GM23338 (cell line): ENCODE results near the gene ABCB8. TPM values are rescaled to one million over a fixed set of nuclear protein-coding genes. Genes with fewer than 3 reads are reported as not detected.

Experiments
- ATAC-seq: fragments of 200-7000 bp; cut with Tn5 transposase; 3 replicates; pipeline ENCODE4 v1.9.1; 2020
- DNase-seq: peaks from one replicate; pipeline ENCODE4 v3.0.0-alpha.2; 2015; ENCODE audit warnings: low spot score
- H2AFZ ChIP-seq: fragments of 200-600 bp; sonication (generic); 2 replicates; pipeline ENCODE4 v1.8.0; 2016; ENCODE audit warnings: antibody characterized with exemption, mild to moderate bottlenecking, moderate library complexity
- H3F3A ChIP-seq: fragments of 200-600 bp; sonication (generic); replicated peaks from 2 replicates; pipeline ENCODE4 v1.8.0; 2017; ENCODE audit warnings: antibody characterized with exemption, mixed run types, low read depth
- H3K27ac ChIP-seq: fragments of 200-600 bp; sonication (generic); 2 replicates; pipeline ENCODE4 v1.6.1; 2016; ENCODE audit warnings: low read depth
- H3K27me3 ChIP-seq: fragments of 200-600 bp; sonication (generic); 2 replicates; pipeline ENCODE4 v1.8.0; 2016; ENCODE audit warnings: mild to moderate bottlenecking, mixed run types, moderate library complexity; ENCODE audit not compliant: insufficient read depth
- H3K36me3 ChIP-seq: fragments of 200-600 bp; sonication (generic); 2 replicates; pipeline ENCODE4 v1.8.0; 2016; ENCODE audit warnings: mild to moderate bottlenecking; ENCODE audit not compliant: insufficient read depth
- H3K4me1 ChIP-seq: fragments of 200-600 bp; sonication (generic); 2 replicates; pipeline ENCODE4 v1.8.0; 2016; ENCODE audit warnings: mild to moderate bottlenecking, moderate library complexity; ENCODE audit not compliant: insufficient read depth
- H3K4me2 ChIP-seq: fragments of 200-600 bp; sonication (generic); 2 replicates; pipeline ENCODE4 v1.7.1; 2017; ENCODE audit warnings: mixed run types
- H3K4me3 ChIP-seq: fragments of 200-600 bp; sonication (generic); 2 replicates; pipeline ENCODE4 v1.6.1; 2016; ENCODE audit warnings: mixed run types
- H3K79me2 ChIP-seq: fragments of 200-600 bp; sonication (generic); replicated peaks from 2 replicates; pipeline ENCODE4 v1.8.0; 2017; ENCODE audit warnings: mild to moderate bottlenecking; ENCODE audit not compliant: insufficient read depth
- H3K9me2 ChIP-seq: fragments of 200-600 bp; sonication (generic); 2 replicates; pipeline ENCODE4 v1.8.0; 2017; ENCODE audit not compliant: insufficient read depth
- H4K20me1 ChIP-seq: fragments of 200-600 bp; sonication (generic); replicated peaks from 2 replicates; pipeline ENCODE4 v1.8.0; 2017; ENCODE audit warnings: mild to moderate bottlenecking; ENCODE audit not compliant: insufficient read depth
- H3K27ac Mint-ChIP-seq: 2 replicates; pipeline ENCODE4 v1.8.0; 2020; ENCODE audit warnings: inconsistent platforms, mild to moderate bottlenecking, moderate library complexity, mixed read lengths
- H3K27me3 Mint-ChIP-seq: 3 replicates; pipeline ENCODE4 v1.8.0; 2022; ENCODE audit warnings: low read depth, mild to moderate bottlenecking, moderate library complexity, mixed read lengths, inconsistent platforms; ENCODE audit not compliant: insufficient read depth, poor library complexity
- H3K36me3 Mint-ChIP-seq: 3 replicates; pipeline ENCODE4 v1.8.0; 2021; ENCODE audit warnings: low read depth, mild to moderate bottlenecking, inconsistent platforms, moderate library complexity, mixed read lengths
- H3K4me1 Mint-ChIP-seq: 3 replicates; pipeline ENCODE4 v1.8.0; 2020; ENCODE audit warnings: mild to moderate bottlenecking, inconsistent platforms, mixed read lengths
- H3K4me3 Mint-ChIP-seq: 3 replicates; pipeline ENCODE4 v1.8.0; 2021; ENCODE audit warnings: moderate library complexity, mild to moderate bottlenecking, inconsistent platforms, mixed read lengths
- H3K9me3 Mint-ChIP-seq: 3 replicates; pipeline ENCODE4 v1.8.0; 2020; ENCODE audit warnings: moderate library complexity, mild to moderate bottlenecking, inconsistent platforms, mixed read lengths
- CREB1 ChIP-seq: fragments of 250-450 bp; sonication (Bioruptor Pico); IDR thresholded peaks from 2 replicates; pipeline ENCODE4 v1.5.0; 2020; ENCODE audit warnings: low read depth, mild to moderate bottlenecking, moderate library complexity
- CTCF ChIP-seq, 2 experiments: fragments of 200-600 bp in 1 of 2; sonication (generic) in 1 of 2; conservative IDR thresholded peaks; 2 replicates each; pipeline versions ENCODE4 v1.5.1 to v1.6.1; 2016 to 2017; ENCODE audit warnings: antibody characterized with exemption in 2 of 2, low read depth in 2 of 2, mild to moderate bottlenecking in 2 of 2, moderate library complexity in 1 of 2
- ETS1 ChIP-seq: IDR thresholded peaks from 2 replicates; pipeline ENCODE4 v1.6.1; 2016; ENCODE audit warnings: antibody characterized with exemption
- EZH2 ChIP-seq: fragments of 200-600 bp; sonication (generic); IDR thresholded peaks from one replicate; pipeline ENCODE4 v1.8.0; 2017; ENCODE audit warnings: antibody characterized with exemption, mild to moderate bottlenecking, low read depth; ENCODE audit not compliant: unreplicated experiment
- EZH2phosphoT487 ChIP-seq: fragments of 200-600 bp; sonication (generic); IDR thresholded peaks from one replicate; pipeline ENCODE4 v1.8.1; 2018; ENCODE audit warnings: antibody characterized with exemption; ENCODE audit not compliant: unreplicated experiment
- JUNB ChIP-seq: IDR thresholded peaks from one replicate; pipeline ENCODE4 v1.6.1; 2016; ENCODE audit warnings: antibody characterized with exemption; ENCODE audit not compliant: unreplicated experiment
- POLR2AphosphoS5 ChIP-seq: IDR thresholded peaks from 2 replicates; pipeline ENCODE4 v1.6.1; 2016; ENCODE audit warnings: antibody characterized with exemption, low read depth
- STAT1 ChIP-seq: IDR thresholded peaks from one replicate; pipeline ENCODE4 v1.6.1; 2016; ENCODE audit warnings: antibody characterized with exemption; ENCODE audit not compliant: unreplicated experiment
- ZNF331 ChIP-seq: fragments of 250-450 bp; sonication (Bioruptor Pico); IDR thresholded peaks from 2 replicates; pipeline ENCODE4 v1.5.0; 2020; ENCODE audit warnings: low read depth, mild to moderate bottlenecking, moderate library complexity
- ZNF462 ChIP-seq: fragments of 250-450 bp; sonication (Bioruptor Pico); IDR thresholded peaks from 2 replicates; pipeline ENCODE4 v1.5.0; 2020; ENCODE audit warnings: mild to moderate bottlenecking, moderate library complexity
- polyA plus RNA-seq: library from polyadenylated mRNA; unstranded; fragments of >200 nt; fragmentation: Nextera tagmentation; extraction: Ambion mirVana; gene quantifications from 2 replicates; pipeline ENCODE4 v1.2.1, GENCODE V29; 2016
- total RNA-seq: library from RNA; depleted of rRNA; stranded (reverse); fragments of >200 nt; shearing (Covaris generic); gene quantifications from 2 replicates; pipeline ENCODE4 v1.2.3, GENCODE V29; 2014

ABCB8 gene
- total and polyA plus RNA-seq, 2 experiments from 2014 or later, result 11.4 to 27.1 TPM

GRCh38 chr7:151059367-151060112 is 31.3 kb downstream of the ABCB8 start, which contains the start of gene SLC4A2:
SLC4A2 (plus strand) TSS chr7:151059589; CDS start chr7:151061988, 2,399 bp downstream.
- TF ChIP-seq EZH2phosphoT487 (no peak), ZNF331 (no peak), CTCF (conservative IDR thresholded peaks at IDR 0.05; ENCODE audit: low read depth in 2 of 2) (peak in 1 of 2 experiments; percentile 53; a peak in 3 of 4 replicates), ETS1 (no peak), ZNF462 (CRISPR knock-in tag) (no peak), EZH2 (no peak), POLR2AphosphoS5 (peak; percentile 64; the same call in 1 of the 2 replicates), STAT1 (no peak), CREB1 (no peak), JUNB (no peak)
- Mint-ChIP-seq H3K9me3 (no peaks in the 10 kb centered on the region), H3K27ac (0 out of 2 replicates have a peak within 1 kb of the TSS, but pooled peaks have one; percentile 40), H3K4me1 (peaks cover 47% of the 10 kb centered on the region), H3K36me3 (peaks cover 4% of the 10 kb centered on the region; the same call in 1 of the 3 replicates), H3K4me3 (peak within 1 kb of the TSS; percentile 86), H3K27me3 (peaks cover 45% of the 10 kb centered on the region)
- Histone ChIP-seq H3K9me2 (no peaks in the 10 kb centered on the region), H3K4me1 (peaks cover 36% of the 10 kb centered on the region), H3K36me3 (peaks cover 2% of the 10 kb centered on the region; the same call in 1 of the 2 replicates), H4K20me1 (no peaks in the 10 kb centered on the region; the same call in 1 of the 2 replicates), H3K4me3 (peak within 1 kb of the TSS; percentile 99), H3K4me2 (peak within 1 kb of the TSS; percentile 95), H2AFZ (peak within 1 kb of the TSS; percentile 52), H3K27me3 (peaks cover 36% of the 10 kb centered on the region), H3K27ac (no peak within 1 kb of the TSS), H3F3A (peaks cover 14% of the 10 kb centered on the region), H3K79me2 (peaks cover 11% of the 10 kb centered on the region)
- ATAC-seq (no peak), DNase-seq (peak; percentile 93)
